ENCODE measurements around the gene DLX5. TPM values are rescaled to one million over a fixed set of nuclear protein-coding genes. Genes with fewer than 3 reads are reported as not detected.

DLX5 gene
- polyA plus RNA-seq, 1 experiment: not detected

DNA sequence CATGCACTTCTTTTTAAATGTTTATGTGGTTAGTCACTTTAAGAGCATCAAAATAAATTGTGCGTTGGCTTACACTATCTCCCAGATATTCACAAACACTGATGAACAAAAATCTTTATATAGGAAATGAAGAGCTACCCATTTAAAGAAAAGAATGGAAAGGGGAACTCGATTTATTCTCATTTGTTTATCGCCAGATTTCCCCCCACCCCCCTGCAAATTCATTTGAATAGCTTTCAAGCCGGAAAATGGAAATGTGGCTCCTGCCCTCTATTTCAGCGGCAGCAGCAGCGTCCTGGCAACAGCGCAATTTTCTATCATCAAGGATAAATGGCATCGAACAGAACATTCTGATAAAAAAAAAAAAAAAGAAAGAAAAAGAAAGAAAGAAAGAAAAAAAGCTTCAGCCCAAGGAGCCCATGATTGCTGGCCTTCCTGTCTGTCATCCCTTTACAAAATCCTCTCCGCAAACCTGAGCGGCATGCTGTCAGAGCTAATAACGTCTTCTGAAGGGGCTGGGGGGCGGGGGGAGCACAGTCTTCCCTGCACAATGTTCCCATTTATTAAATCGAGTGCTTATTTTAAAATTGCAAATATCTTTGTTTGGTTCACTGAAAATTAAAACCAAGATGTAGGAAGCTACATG lies 33.0 kb downstream of the DLX5 start:
- no peak overlapping the region for H3K4me3 ChIP-seq (ENCODE audit: low read depth, low read length)
- TF ChIP-seq, protein P1, sequence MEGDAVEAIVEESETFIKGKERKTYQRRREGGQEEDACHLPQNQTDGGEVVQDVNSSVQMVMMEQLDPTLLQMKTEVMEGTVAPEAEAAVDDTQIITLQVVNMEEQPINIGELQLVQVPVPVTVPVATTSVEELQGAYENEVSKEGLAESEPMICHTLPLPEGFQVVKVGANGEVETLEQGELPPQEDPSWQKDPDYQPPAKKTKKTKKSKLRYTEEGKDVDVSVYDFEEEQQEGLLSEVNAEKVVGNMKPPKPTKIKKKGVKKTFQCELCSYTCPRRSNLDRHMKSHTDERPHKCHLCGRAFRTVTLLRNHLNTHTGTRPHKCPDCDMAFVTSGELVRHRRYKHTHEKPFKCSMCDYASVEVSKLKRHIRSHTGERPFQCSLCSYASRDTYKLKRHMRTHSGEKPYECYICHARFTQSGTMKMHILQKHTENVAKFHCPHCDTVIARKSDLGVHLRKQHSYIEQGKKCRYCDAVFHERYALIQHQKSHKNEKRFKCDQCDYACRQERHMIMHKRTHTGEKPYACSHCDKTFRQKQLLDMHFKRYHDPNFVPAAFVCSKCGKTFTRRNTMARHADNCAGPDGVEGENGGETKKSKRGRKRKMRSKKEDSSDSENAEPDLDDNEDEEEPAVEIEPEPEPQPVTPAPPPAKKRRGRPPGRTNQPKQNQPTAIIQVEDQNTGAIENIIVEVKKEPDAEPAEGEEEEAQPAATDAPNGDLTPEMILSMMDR (IDR thresholded peaks at IDR 0.05; ENCODE audit: insufficient read depth, low read depth, low read length): no peak
- H3K36me3 ChIP-seq (ENCODE audit: control insufficient read depth, insufficient read depth, low read length): no peaks in the 10 kb centered on the region
- H3K27me3 ChIP-seq (ENCODE audit: control insufficient read depth, insufficient read depth, low read length): peaks cover 30% of the 10 kb centered on the region
- POLR2A ChIA-PET: no interaction called here
- CTCF ChIA-PET: no interaction called here
- DNase-seq (ENCODE audit: low read depth): no peak

DNA sequence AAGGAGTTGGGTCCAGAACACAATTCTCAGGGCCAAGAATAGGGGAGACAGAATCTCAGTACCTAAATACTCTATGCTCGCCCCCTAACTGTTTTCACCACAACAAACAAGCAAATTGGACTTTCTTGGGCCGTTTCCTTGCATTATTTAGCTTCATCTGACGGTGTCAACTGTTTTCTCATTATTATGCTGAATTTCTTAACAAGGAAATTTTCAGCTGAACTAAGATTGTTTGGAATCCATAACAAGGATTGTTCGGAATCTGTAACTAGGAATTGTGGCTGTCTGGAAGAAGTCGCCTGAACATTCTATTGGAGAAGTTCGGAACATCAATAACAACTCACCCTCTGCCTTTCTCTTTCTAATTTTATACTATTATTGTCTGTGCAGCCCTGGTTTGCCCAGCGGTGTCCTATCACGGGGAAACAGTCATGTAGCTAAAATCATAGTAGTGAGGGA lies 34.7 kb downstream of the DLX5 start:
- CTCF ChIA-PET: interaction anchor here (1.1 kb wide), 1 partner anchor 8 kb away, joined by 3 read pairs; no protein-coding TSS in a partner anchor
- TF ChIP-seq, protein P1 (IDR thresholded peaks at IDR 0.05; ENCODE audit: insufficient read depth, low read depth, low read length): no peak
- DNase-seq (ENCODE audit: low read depth): no peak
- Histone ChIP-seq H3K27me3 (ENCODE audit: control insufficient read depth, insufficient read depth, low read length) (peaks cover 22% of the 10 kb centered on the region), H3K4me3 (ENCODE audit: low read depth, low read length) (no peak overlapping the region), H3K36me3 (ENCODE audit: control insufficient read depth, insufficient read depth, low read length) (no peaks in the 10 kb centered on the region)
- POLR2A ChIA-PET: no interaction called here

DNA sequence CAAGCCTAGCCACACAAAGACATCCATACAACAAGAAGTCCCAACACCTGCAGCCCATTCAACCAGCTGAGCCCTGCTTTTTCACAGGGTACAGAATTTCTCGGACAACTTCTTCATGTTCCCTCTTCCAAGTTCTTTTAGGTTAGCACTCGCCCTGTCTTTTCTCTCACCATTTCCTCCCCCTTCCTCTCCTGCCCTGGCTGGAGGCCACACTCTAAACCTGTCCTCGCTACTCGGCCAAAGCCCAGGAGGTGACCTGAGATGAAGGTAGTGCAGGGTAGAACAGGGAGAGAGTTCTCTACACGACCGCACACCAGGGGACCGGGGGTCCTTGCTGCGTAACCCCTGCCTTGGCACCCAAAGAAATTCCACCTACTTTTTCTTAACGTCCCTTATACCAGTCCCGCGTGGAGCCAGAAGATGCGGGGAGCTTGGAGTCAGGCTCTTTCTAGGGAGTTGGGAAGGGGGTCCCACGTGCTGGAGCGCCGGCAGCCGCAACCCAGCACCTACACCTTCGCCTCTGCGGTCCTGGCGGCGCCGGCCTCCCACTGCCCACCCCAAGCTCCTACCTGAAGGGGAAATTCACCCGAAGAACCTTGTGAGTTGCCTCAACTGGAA lies 35.3 kb downstream of the DLX5 start:
- ChIA-PET POLR2A (no interaction called here), CTCF (interaction anchor here (1.1 kb wide), 1 partner anchor 9 kb away, joined by 3 read pairs; no protein-coding TSS in a partner anchor)
- H3K27me3 ChIP-seq (ENCODE audit: control insufficient read depth, insufficient read depth, low read length): peaks cover 21% of the 10 kb centered on the region

DNA sequence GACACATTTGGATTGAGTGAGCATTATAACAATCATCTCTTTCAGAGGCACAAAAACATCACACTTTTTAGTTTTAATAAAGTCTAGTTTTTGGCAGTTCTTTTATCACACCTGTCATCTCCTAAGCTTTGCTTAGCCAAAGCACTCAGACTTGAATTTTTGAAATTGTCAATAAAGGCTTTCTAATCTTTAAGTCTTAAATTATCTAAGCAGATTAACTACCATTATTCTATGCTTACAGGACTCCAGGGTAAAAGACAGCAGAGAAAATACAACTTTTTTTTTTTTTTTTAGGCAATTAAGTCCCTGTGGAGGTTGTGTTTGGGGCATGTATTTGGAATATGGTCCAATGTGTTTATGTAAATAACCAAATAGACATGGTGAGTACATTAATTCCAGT lies 36.9 kb downstream of the DLX5 start:
- Histone ChIP-seq H3K27me3 (ENCODE audit: control insufficient read depth, insufficient read depth, low read length) (peaks cover 9% of the 10 kb centered on the region), H3K4me3 (ENCODE audit: low read depth, low read length) (no peak overlapping the region), H3K36me3 (ENCODE audit: control insufficient read depth, insufficient read depth, low read length) (no peaks in the 10 kb centered on the region)
- CTCF ChIA-PET: no interaction called here
- DNase-seq (ENCODE audit: low read depth): no peak
- TF ChIP-seq, protein P1 (IDR thresholded peaks at IDR 0.05; ENCODE audit: insufficient read depth, low read depth, low read length): no peak
- POLR2A ChIA-PET: no interaction called here

More for the DNA sequence above, 35.3 kb downstream of the DLX5 start:
- H3K4me3 ChIP-seq (ENCODE audit: low read depth, low read length): no peak overlapping the region
- no peaks in the 10 kb centered on the region for H3K36me3 ChIP-seq (ENCODE audit: control insufficient read depth, insufficient read depth, low read length)
- DNase-seq (ENCODE audit: low read depth): no peak
- TF ChIP-seq, protein P1 (IDR thresholded peaks at IDR 0.05; ENCODE audit: insufficient read depth, low read depth, low read length): no peak

DNA sequence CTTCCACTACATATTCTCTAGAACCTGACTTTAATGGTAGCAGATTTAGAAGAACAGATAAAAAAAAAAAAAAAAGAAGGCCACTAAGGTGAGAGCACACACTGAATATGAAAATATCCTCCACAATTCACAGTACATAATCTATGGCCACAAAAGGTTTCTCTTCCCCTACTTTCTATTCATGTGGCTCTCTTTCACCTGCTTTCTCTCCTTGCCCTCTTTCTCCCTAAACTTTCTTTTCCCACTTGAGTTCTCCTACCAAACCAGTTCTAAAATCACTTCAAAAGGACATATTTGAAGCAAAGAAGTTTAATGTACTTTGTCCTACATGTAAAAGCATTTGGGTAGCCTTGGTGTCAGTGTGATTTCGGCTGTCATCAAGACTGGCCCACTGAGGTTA lies 37.7 kb downstream of the DLX5 start:
- TF ChIP-seq, protein P1 (IDR thresholded peaks at IDR 0.05; ENCODE audit: insufficient read depth, low read depth, low read length): no peak
- Histone ChIP-seq H3K27me3 (ENCODE audit: control insufficient read depth, insufficient read depth, low read length) (peaks cover 3% of the 10 kb centered on the region), H3K4me3 (ENCODE audit: low read depth, low read length) (no peak overlapping the region), H3K36me3 (ENCODE audit: control insufficient read depth, insufficient read depth, low read length) (no peaks in the 10 kb centered on the region)
- ChIA-PET POLR2A (no interaction called here), CTCF (no interaction called here)
- no peak for DNase-seq (ENCODE audit: low read depth)
